ENCODE measurements around the gene TOP3B. TPM values are rescaled to one million over a fixed set of nuclear protein-coding genes. Genes with fewer than 3 reads are reported as not detected.

TOP3B gene
- total RNA-seq, 4 donors from 2014 or later: 12.3 to 27.5 (median 20.4) TPM

- Histone ChIP-seq H3K9me3 (peaks cover 0 to 7% (median 1%) of the 10 kb centered on the region in 4 donors), H3K4me3 (no peak overlapping the region), H3K27ac (replicated peaks in 1 of 4) (no peak overlapping the region), H3K4me1 (no peaks in the 10 kb centered on the region), H3K27me3 (peaks cover 0 to 32% (median 0%) of the 10 kb centered on the region in 4 donors), H3K36me3 (no peaks in the 10 kb centered on the region)
- DNase-seq (ENCODE audit: extremely low spot score): no peak
- 93% methylated on average over 7 of the region's 7 CpGs for WGBS
- intact Hi-C loops (cut with DNase I): no loop called here
- TF ChIP-seq CTCF (IDR thresholded peaks at IDR 0.05): no peak
- TF ChIP-seq POLR2AphosphoS5 (IDR thresholded peaks at IDR 0.05): no peak
- no peak for TF ChIP-seq POLR2A (IDR thresholded peaks at IDR 0.05; ENCODE audit: low read depth)
- no peak for TF ChIP-seq EP300 (IDR thresholded peaks at IDR 0.05)
Observed at GRCh38 chr22:22013559-22014284, 31.1 kb upstream of the TOP3B start.

GRCh38 chr22:22011964-22012363, 29.4 kb upstream of the TOP3B start:
- intact Hi-C loops (cut with DNase I): no loop called here
- Histone ChIP-seq H3K27ac (replicated peaks in 1 of 4) (no peak overlapping the region), H3K27me3 (peaks cover 0 to 32% (median 0%) of the 10 kb centered on the region in 4 donors), H3K36me3 (no peaks in the 10 kb centered on the region), H3K9me3 (peaks cover 0 to 7% (median 1%) of the 10 kb centered on the region in 4 donors), H3K4me1 (no peaks in the 10 kb centered on the region), H3K4me3 (no peak overlapping the region)
- TF ChIP-seq EP300 (IDR thresholded peaks at IDR 0.05) (no peak), POLR2AphosphoS5 (IDR thresholded peaks at IDR 0.05) (no peak), CTCF (IDR thresholded peaks at IDR 0.05) (no peak), POLR2A (IDR thresholded peaks at IDR 0.05; ENCODE audit: low read depth) (no peak)
- 75% methylated on average over 1 of the region's 1 CpG for WGBS
- DNase-seq (ENCODE audit: extremely low spot score): no peak

- no peak overlapping the region for H3K4me3 ChIP-seq
- H3K36me3 ChIP-seq: no peaks in the 10 kb centered on the region
- H3K9me3 ChIP-seq: peaks cover 0 to 7% (median 1%) of the 10 kb centered on the region in 4 donors
- intact Hi-C loops (cut with DNase I): no loop called here
- 30% methylated on average over 2 of the region's 2 CpGs for WGBS
- TF ChIP-seq EP300 (IDR thresholded peaks at IDR 0.05) (no peak), POLR2A (IDR thresholded peaks at IDR 0.05; ENCODE audit: low read depth) (no peak), CTCF (IDR thresholded peaks at IDR 0.05) (no peak), POLR2AphosphoS5 (IDR thresholded peaks at IDR 0.05) (no peak)
- DNase-seq (ENCODE audit: extremely low spot score): no peak
- H3K27ac ChIP-seq (replicated peaks in 1 of 4): no peak overlapping the region
- H3K4me1 ChIP-seq: no peaks in the 10 kb centered on the region
- peaks cover 0 to 32% (median 0%) of the 10 kb centered on the region in 4 donors for H3K27me3 ChIP-seq
Observed at GRCh38 chr22:22010358-22010757, 27.8 kb upstream of the TOP3B start.

- no peak for DNase-seq (ENCODE audit: extremely low spot score)
- Histone ChIP-seq H3K27me3 (peaks cover 0 to 31% (median 0%) of the 10 kb centered on the region in 4 donors), H3K9me3 (peaks cover 0 to 7% (median 1%) of the 10 kb centered on the region in 4 donors), H3K4me1 (no peaks in the 10 kb centered on the region), H3K27ac (replicated peaks in 1 of 4) (no peak overlapping the region), H3K36me3 (no peaks in the 10 kb centered on the region), H3K4me3 (no peak overlapping the region)
- intact Hi-C loops (cut with DNase I): no loop called here
- 76% methylated on average over 3 of the region's 3 CpGs for WGBS
- TF ChIP-seq POLR2AphosphoS5 (IDR thresholded peaks at IDR 0.05) (no peak), POLR2A (IDR thresholded peaks at IDR 0.05; ENCODE audit: low read depth) (no peak), CTCF (IDR thresholded peaks at IDR 0.05) (no peak), EP300 (IDR thresholded peaks at IDR 0.05) (no peak)
Observed at GRCh38 chr22:22009661-22010060, 27.1 kb upstream of the TOP3B start.

Measured in esophagus muscularis mucosa (tissue), 4 donors.